Caco-2 (cell line): ENCODE data around the gene ZNF622. TPM values are rescaled to one million over a fixed set of nuclear protein-coding genes. Genes with fewer than 3 reads are reported as not detected.

ENCODE experiments used
- BruUV-seq: library from RNA; stranded (reverse); fragments of 400-500 nt; replicated peaks from 2 replicates; lab custom pipeline; 2021; lab: Mats Ljungman, UMichigan
- CTCF ChIA-PET: fragments of 300-600 bp; sonication (Branson Sonifier 250); formaldehyde crosslinking; loops from one replicate; lab custom pipeline; 2022; ENCODE audit warnings: antibody characterized with exemption; lab: Charles Lee
- POLR2A ChIA-PET: fragments of 300-600 bp; sonication (Branson Sonifier 250); formaldehyde crosslinking; loops from one replicate; lab custom pipeline; 2022; ENCODE audit warnings: antibody characterized with exemption; lab: Charles Lee
- DNase-seq, 2 experiments: peaks; one replicate each; pipeline versions ENCODE4 v3.0.0 to v3.0.0-alpha.2; 2020 to 2022
- H3K27me3 ChIP-seq: replicated peaks from 2 replicates; pipeline ENCODE4 v1.6.0; 2011; ENCODE audit warnings: low read length; ENCODE audit not compliant: control insufficient read depth, insufficient read depth
- H3K36me3 ChIP-seq: 2 replicates; pipeline ENCODE4 v1.5.1; 2011; ENCODE audit warnings: low read length; ENCODE audit not compliant: control insufficient read depth, insufficient read depth
- H3K4me1 ChIP-seq: fragments of 250-450 bp; sonication (Bioruptor Pico); 2 replicates; pipeline ENCODE4 v1.5.1; 2020; ENCODE audit warnings: mild to moderate bottlenecking
- H3K4me3 ChIP-seq: 2 replicates; pipeline ENCODE4 v1.5.1; 2011; ENCODE audit warnings: low read depth, mild to moderate bottlenecking, control low read depth, low read length
- H3K9me3 ChIP-seq: fragments of 250-450 bp; sonication (Bioruptor Pico); 2 replicates; pipeline ENCODE4 v1.5.1; 2020; ENCODE audit warnings: mild to moderate bottlenecking, moderate library complexity
- H3K27ac Mint-ChIP-seq: one replicate; pipeline ENCODE4 v1.8.0; 2022; ENCODE audit warnings: mixed read lengths; ENCODE audit not compliant: unreplicated experiment
- H3K27me3 Mint-ChIP-seq: one replicate; pipeline ENCODE4 v1.8.0; 2022; ENCODE audit warnings: mixed read lengths; ENCODE audit not compliant: insufficient read depth, unreplicated experiment
- H3K36me3 Mint-ChIP-seq: one replicate; pipeline ENCODE4 v1.8.0; 2022; ENCODE audit warnings: mild to moderate bottlenecking, mixed read lengths; ENCODE audit not compliant: insufficient read depth, unreplicated experiment
- H3K4me1 Mint-ChIP-seq: one replicate; pipeline ENCODE4 v1.8.0; 2022; ENCODE audit warnings: low read depth, mixed read lengths; ENCODE audit not compliant: unreplicated experiment
- H3K4me3 Mint-ChIP-seq: one replicate; pipeline ENCODE4 v1.8.0; 2022; ENCODE audit warnings: mild to moderate bottlenecking, moderate library complexity, mixed read lengths; ENCODE audit not compliant: unreplicated experiment
- H3K9me3 Mint-ChIP-seq: one replicate; pipeline ENCODE4 v1.8.0; 2022; ENCODE audit warnings: mixed read lengths; ENCODE audit not compliant: unreplicated experiment
- CTCF ChIP-seq, 2 experiments: fragments of 200-600 bp in 1 of 2; IDR thresholded peaks; 1 replicate in 1 of 2; 2 replicates in 1 of 2; pipeline versions ENCODE4 v1.5.1 to v1.8.0; 2011 to 2022; ENCODE audit warnings: antibody characterized with exemption in 1 of 2, control low read depth in 1 of 2, inconsistent platforms in 1 of 2, low read depth in 1 of 2, low read length in 1 of 2, mild to moderate bottlenecking in 1 of 2, moderate library complexity in 1 of 2; ENCODE audit not compliant: insufficient read depth in 1 of 2, severe bottlenecking in 1 of 2, unreplicated experiment in 1 of 2
- intact Hi-C: fragments of 100-400 bp; cut with micrococcal nuclease; formaldehyde crosslinking; loops from one replicate; pipeline ENCODE4 v1.10.0; 2022; ENCODE audit not compliant: unreplicated experiment
- total RNA-seq: library from RNA; stranded (reverse); gene quantifications from 2 replicates; pipeline ENCODE4 v1.2.3, GENCODE V29; 2022

Gene ZNF622
- total RNA-seq, 1 experiment from 2014 or later: 46.0 TPM

GRCh38 chr5:16492398-16493140 is 27.0 kb upstream of the ZNF622 start:
- POLR2A ChIA-PET: no interaction called here
- no peak overlapping the region for H3K4me3 Mint-ChIP-seq
- CTCF ChIA-PET: no interaction called here

GRCh38 chr5:16490911-16491310 is 25.3 kb upstream of the ZNF622 start:
- Mint-ChIP-seq H3K4me3 (no peak overlapping the region), H3K9me3 (peaks cover 11% of the 10 kb centered on the region), H3K4me1 (peaks cover 31% of the 10 kb centered on the region), H3K27me3 (no peaks in the 10 kb centered on the region), H3K27ac (no peak overlapping the region), H3K36me3 (peaks cover 14% of the 10 kb centered on the region)
- BruUV-seq: no TSS peak
- ChIA-PET POLR2A (no interaction called here), CTCF (interaction anchor here (1.2 kb wide), 2 partner anchors 48 to 51 kb away, joined by 3 read pairs; no protein-coding TSS in a partner anchor)
- Histone ChIP-seq H3K4me3 (no peak overlapping the region), H3K9me3 (peaks cover 14% of the 10 kb centered on the region), H3K27me3 (no peaks in the 10 kb centered on the region), H3K4me1 (peaks cover 42% of the 10 kb centered on the region), H3K36me3 (no peaks in the 10 kb centered on the region)
- DNase-seq: no peak
- no peak for TF ChIP-seq CTCF (IDR thresholded peaks at IDR 0.05; ENCODE audit: insufficient read depth in 1 of 2, low read depth in 1 of 2, low read length in 1 of 2, severe bottlenecking in 1 of 2, unreplicated experiment in 1 of 2)
- intact Hi-C loops: loop anchor here (2.0 kb wide), 1 partner anchor 18 kb away; no protein-coding TSS in a partner anchor

More at GRCh38 chr5:16492398-16493140, 27.0 kb upstream of the ZNF622 start:
- peak in 1 of 2 experiments; percentile 20 for DNase-seq
- no peaks in the 10 kb centered on the region for H3K27me3 Mint-ChIP-seq
- no peak overlapping the region for H3K27ac Mint-ChIP-seq
- H3K36me3 Mint-ChIP-seq: peaks cover 8% of the 10 kb centered on the region
- intact Hi-C loops: no loop called here
- H3K4me1 ChIP-seq: peaks cover 29% of the 10 kb centered on the region
- no peak overlapping the region for H3K4me3 ChIP-seq
- H3K36me3 ChIP-seq: no peaks in the 10 kb centered on the region
- peaks cover 20% of the 10 kb centered on the region for H3K9me3 ChIP-seq
- no TSS peak for BruUV-seq
- peaks cover 11% of the 10 kb centered on the region for H3K9me3 Mint-ChIP-seq
- TF ChIP-seq CTCF (IDR thresholded peaks at IDR 0.05; ENCODE audit: insufficient read depth in 1 of 2, low read depth in 1 of 2, low read length in 1 of 2, severe bottlenecking in 1 of 2, unreplicated experiment in 1 of 2): no peak
- H3K27me3 ChIP-seq: no peaks in the 10 kb centered on the region
- peaks cover 18% of the 10 kb centered on the region for H3K4me1 Mint-ChIP-seq

- Mint-ChIP-seq H3K36me3 (peaks cover 7% of the 10 kb centered on the region), H3K27ac (peak overlapping the region; percentile 54), H3K4me3 (no peak overlapping the region), H3K4me1 (peaks cover 31% of the 10 kb centered on the region), H3K9me3 (peaks cover 3% of the 10 kb centered on the region), H3K27me3 (no peaks in the 10 kb centered on the region)
- TF ChIP-seq CTCF (IDR thresholded peaks at IDR 0.05; ENCODE audit: insufficient read depth in 1 of 2, low read depth in 1 of 2, low read length in 1 of 2, severe bottlenecking in 1 of 2, unreplicated experiment in 1 of 2): peak; percentile 75 to 79
- Histone ChIP-seq H3K4me1 (peaks cover 52% of the 10 kb centered on the region), H3K4me3 (no peak overlapping the region), H3K27me3 (no peaks in the 10 kb centered on the region), H3K36me3 (no peaks in the 10 kb centered on the region), H3K9me3 (0 out of 2 replicates have a peak, but pooled peaks cover 4% of the 10 kb centered on the region)
- peak in 1 of 2 experiments; percentile 48 for DNase-seq
- intact Hi-C loops: loop anchor here (1.0 kb wide), 5 partner anchors 32 to 714 kb away; no protein-coding TSS in a partner anchor
- no TSS peak for BruUV-seq
- CTCF ChIA-PET: interaction anchor here (1.2 to 2.0 kb wide), 2 partner anchors 61 to 63 kb away, joined by 6 to 9 read pairs; no protein-coding TSS in a partner anchor
- POLR2A ChIA-PET: no interaction called here
Observed at GRCh38 chr5:16489322-16489791, 23.8 kb upstream of the ZNF622 start.
